ENCODE results near the gene IFNA21.
"Not testable (repeated sequence)": the region's sequence is repeated elsewhere in the genome, so short reads cannot be mapped to it uniquely, and the experiment has no call there.

IFNA21 gene

DNA sequence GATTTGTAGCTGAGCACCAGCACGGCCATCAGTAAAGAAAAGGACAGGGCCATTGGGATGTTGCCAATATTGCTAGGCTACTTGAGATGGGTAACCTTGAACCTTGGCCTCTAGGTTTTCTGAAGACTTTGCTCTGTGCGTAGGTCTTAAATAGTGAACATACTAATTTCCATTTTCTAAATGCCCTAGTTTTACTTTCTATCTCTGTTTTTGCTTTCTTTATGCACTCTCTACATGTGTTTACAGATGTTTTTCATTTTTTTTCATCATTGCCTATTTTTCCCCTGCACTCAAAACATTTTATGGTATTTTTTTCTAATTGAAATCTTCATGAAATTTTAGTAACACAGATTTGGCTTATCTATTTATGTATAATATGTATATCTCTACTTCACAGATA is at the start of gene IFNA21:
Gene IFNA21 (minus strand): TSS at position 101 of the 400 bp plus-strand sequence. CDS start 48 bp downstream, at position 53.
- not testable (repeated sequence) for H3K27me3 ChIP-seq (ENCODE audit: control insufficient read depth in 1 of 2, insufficient read depth in 2 of 2, low read length in 2 of 2); H3K4me3 ChIP-seq (ENCODE audit: low read depth in 1 of 2, low read length in 2 of 2); H3K9ac ChIP-seq (ENCODE audit: low read length); H3K4me1 ChIP-seq (ENCODE audit: insufficient read depth, low read length); H3K27ac ChIP-seq (ENCODE audit: low read depth, low read length); H3K9me3 ChIP-seq (ENCODE audit: low read length); H3K36me3 ChIP-seq (ENCODE audit: insufficient read depth, low read length)

DNA sequence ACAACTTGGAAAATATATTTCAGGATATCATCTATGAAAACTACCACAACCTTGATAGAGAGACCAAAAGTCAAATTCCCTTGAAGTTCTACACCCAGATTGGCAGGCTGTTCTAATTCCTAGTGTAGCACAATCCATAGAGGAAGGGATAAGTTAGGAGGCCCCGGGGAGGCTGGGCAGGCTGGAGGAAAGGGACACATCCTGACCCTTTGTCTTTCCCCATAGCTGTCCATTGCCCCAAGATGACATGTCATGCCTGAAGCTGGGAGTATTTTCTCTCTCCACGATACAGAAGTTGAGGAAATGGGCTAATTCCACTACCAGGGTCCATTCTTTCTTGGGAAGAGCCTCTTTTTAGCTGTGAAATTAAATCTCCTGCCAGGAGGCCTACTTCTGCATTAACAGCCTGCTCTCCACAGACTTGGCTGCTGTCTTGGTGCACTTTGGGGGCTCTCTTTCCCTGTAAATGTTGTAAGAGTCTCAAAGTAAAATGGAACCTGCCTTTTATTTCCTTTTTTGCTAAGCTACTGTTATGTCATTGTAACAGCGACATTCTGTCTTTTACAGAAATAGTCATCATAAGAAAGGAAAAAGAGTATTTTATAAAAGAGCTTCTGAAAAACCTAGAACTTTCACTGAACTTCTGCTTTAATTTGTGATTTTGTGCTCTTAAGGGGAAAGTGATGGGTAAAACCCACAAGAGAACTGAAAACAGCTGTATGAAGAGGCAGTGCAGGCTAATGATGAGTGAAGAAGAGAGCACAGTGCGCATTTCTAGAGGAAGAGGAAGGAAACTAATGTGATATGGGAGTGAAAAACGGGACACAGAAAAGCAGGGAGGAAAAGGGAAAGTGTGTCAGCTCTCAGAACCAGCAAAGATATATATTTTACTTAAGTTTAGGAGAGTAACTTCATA is 47.2 kb upstream of the IFNA21 start:
- not testable (repeated sequence) for H3K9me3 ChIP-seq (ENCODE audit: low read length); H3K27ac ChIP-seq (ENCODE audit: low read depth, low read length); H3K9ac ChIP-seq (ENCODE audit: low read length); H3K4me3 ChIP-seq (ENCODE audit: low read depth in 1 of 2, low read length in 2 of 2); H3K36me3 ChIP-seq (ENCODE audit: insufficient read depth, low read length); H3K27me3 ChIP-seq (ENCODE audit: control insufficient read depth in 1 of 2, insufficient read depth in 2 of 2, low read length in 2 of 2); H3K4me1 ChIP-seq (ENCODE audit: insufficient read depth, low read length)

DNA sequence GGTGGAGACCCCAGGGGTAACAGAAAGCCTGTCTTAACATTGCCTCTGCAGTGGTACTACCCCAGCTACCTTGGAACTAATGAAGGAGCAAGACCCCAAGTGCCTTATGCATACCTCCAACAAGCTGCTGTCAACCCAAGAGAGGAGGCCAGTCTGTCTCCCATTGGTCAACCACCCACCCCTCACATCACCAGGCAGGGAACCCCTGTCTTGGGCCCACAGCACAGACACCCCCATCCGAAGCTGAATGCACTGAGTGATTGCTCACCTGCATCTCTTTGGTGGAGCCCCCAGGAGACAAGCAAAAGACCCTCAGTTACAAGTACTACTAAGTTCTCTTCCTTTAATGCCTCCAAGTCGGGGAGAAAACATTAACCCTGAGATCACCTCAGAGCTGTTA is 45.7 kb upstream of the IFNA21 start:
- H3K27me3 ChIP-seq (ENCODE audit: control insufficient read depth in 1 of 2, insufficient read depth in 2 of 2, low read length in 2 of 2); H3K27ac ChIP-seq (ENCODE audit: low read depth, low read length): not testable (repeated sequence)

DNA sequence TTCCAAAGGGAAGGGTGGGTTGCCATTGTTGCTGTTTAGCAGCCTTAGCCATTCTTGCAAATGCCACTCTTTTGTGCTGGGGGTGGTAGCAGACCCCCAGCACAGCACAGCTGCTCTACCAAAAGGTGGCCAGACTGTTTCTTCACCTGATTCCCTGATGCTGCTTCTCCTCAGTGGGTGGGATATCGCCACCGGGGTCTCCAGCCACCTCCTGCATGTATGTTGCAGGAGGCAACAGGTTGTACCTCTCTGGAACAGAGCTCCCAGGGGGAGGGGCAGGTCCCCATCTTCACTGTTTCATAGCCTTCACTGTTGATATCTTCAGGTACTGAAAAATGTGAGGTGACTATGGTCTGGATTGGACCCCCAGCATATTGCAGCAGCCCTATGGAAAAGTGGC is 44.3 kb upstream of the IFNA21 start:
- H3K36me3 ChIP-seq (ENCODE audit: insufficient read depth, low read length); H3K9ac ChIP-seq (ENCODE audit: low read length); H3K4me3 ChIP-seq (ENCODE audit: low read depth in 1 of 2, low read length in 2 of 2); H3K4me1 ChIP-seq (ENCODE audit: insufficient read depth, low read length); H3K27me3 ChIP-seq (ENCODE audit: control insufficient read depth in 1 of 2, insufficient read depth in 2 of 2, low read length in 2 of 2); H3K9me3 ChIP-seq (ENCODE audit: low read length); H3K27ac ChIP-seq (ENCODE audit: low read depth, low read length): not testable (repeated sequence)

More for the DNA sequence above, 45.7 kb upstream of the IFNA21 start:
- not testable (repeated sequence) for H3K9ac ChIP-seq (ENCODE audit: low read length); H3K4me1 ChIP-seq (ENCODE audit: insufficient read depth, low read length); H3K36me3 ChIP-seq (ENCODE audit: insufficient read depth, low read length); H3K9me3 ChIP-seq (ENCODE audit: low read length); H3K4me3 ChIP-seq (ENCODE audit: low read depth in 1 of 2, low read length in 2 of 2)

DNA sequence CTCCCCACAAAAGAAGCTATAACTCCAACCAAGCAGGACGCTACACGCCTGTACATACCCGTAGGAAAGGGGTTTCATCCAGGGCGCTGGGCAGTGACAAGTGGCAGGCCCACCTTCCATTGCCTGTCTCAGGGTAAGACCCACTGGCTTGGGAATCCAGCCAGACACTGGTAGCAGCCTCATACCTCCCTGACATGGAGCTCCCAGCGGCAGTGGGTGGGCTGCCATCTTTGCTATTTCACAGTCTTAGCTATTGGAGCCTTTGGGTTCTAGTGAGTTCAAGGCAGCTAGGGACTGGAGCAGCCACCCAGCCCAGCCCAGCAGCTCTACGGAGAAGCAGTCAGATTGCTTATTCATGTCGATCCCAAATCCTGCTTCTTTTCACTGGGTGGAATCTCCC is 43.9 kb upstream of the IFNA21 start:
- Histone ChIP-seq H3K27ac (ENCODE audit: low read depth, low read length) (no peak overlapping the region), H3K27me3 (ENCODE audit: control insufficient read depth in 1 of 2, insufficient read depth in 2 of 2, low read length in 2 of 2) (no peaks in the 10 kb centered on the region), H3K9ac (ENCODE audit: low read length) (no peak overlapping the region), H3K36me3 (ENCODE audit: insufficient read depth, low read length) (no peaks in the 10 kb centered on the region), H3K4me3 (ENCODE audit: low read depth in 1 of 2, low read length in 2 of 2) (no peak overlapping the region), H3K4me1 (ENCODE audit: insufficient read depth, low read length) (no peaks in the 10 kb centered on the region), H3K9me3 (ENCODE audit: low read length) (no peaks in the 10 kb centered on the region)

DNA sequence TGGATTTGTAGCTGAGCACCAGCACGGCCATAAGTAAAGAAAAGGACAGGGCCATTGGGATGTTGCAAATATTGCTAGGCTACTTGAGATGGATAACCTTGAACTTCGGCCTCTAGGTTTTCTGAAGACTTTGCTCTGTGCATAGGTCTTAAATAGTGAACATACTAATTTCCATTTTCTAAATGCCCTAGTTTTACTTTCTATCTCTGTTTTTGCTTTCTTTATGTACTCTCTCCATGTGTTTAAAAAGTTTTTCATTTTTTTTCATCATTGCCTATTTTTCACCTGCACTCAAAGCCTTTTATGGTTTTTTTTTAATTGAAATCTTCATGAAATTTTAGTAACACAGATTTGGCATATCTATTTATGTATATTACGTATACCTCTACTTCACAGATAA is 40.6 kb upstream of the IFNA21 start, which contains the start of gene IFNA10:
Gene IFNA10 (minus strand): TSS at position 101 of the 400 bp plus-strand sequence. CDS start 46 bp downstream, at position 55.
- not testable (repeated sequence) for H3K27ac ChIP-seq (ENCODE audit: low read depth, low read length); H3K9me3 ChIP-seq (ENCODE audit: low read length); H3K27me3 ChIP-seq (ENCODE audit: control insufficient read depth in 1 of 2, insufficient read depth in 2 of 2, low read length in 2 of 2); H3K4me3 ChIP-seq (ENCODE audit: low read depth in 1 of 2, low read length in 2 of 2); H3K4me1 ChIP-seq (ENCODE audit: insufficient read depth, low read length); H3K9ac ChIP-seq (ENCODE audit: low read length); H3K36me3 ChIP-seq (ENCODE audit: insufficient read depth, low read length)

DNA sequence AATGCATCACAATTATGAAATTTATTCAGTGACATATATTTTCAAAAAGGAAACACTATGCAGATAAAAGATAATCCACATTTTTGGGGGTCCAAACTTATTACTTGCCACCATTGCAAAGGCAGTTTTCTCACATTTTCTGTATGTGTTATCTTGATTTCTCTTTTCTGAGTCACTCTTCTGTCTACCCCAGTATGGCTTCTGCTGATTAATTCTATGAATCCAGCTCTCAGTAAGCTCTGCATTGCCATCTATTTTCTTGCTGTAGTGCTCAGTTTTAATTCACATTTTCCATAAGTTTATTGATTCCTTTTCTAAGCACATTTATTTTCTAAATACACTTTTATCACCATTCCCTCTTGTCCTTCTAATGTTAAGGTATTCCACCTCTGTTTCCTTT is 38.7 kb upstream of the IFNA21 start:
- H3K4me1 ChIP-seq (ENCODE audit: insufficient read depth, low read length) = no peaks in the 10 kb centered on the region
- H3K27ac ChIP-seq (ENCODE audit: low read depth, low read length) = no peak overlapping the region
- no peaks in the 10 kb centered on the region for H3K27me3 ChIP-seq (ENCODE audit: control insufficient read depth in 1 of 2, insufficient read depth in 2 of 2, low read length in 2 of 2)
- H3K9me3 ChIP-seq (ENCODE audit: low read length) = no peaks in the 10 kb centered on the region
- H3K4me3 ChIP-seq (ENCODE audit: low read depth in 1 of 2, low read length in 2 of 2) = no peak overlapping the region
- H3K9ac ChIP-seq (ENCODE audit: low read length) = no peak overlapping the region
- no peaks in the 10 kb centered on the region for H3K36me3 ChIP-seq (ENCODE audit: insufficient read depth, low read length)

DNA sequence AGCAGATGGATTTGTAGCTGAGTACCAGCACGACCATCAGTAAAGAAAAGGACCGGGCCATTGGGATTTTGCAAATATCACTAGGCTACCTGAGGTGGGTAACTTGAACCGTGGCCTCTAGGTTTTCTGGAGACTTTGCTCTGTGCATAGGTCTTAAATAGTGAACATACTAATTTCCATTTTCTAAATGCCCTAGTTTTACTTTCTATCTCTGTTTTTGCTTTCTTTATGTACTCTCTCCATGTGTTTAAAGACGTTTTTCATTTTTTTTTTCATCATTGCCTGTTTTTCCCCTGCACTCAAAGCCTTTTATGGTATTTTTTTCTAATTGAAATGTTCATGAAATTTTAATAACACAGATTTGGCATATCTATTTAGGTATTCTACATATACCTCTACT is 35.6 kb upstream of the IFNA21 start, which contains the start of gene IFNA7:
Gene IFNA7 (minus strand): TSS at position 101 of the 400 bp plus-strand sequence. CDS start 40 bp downstream, at position 61.
- not testable (repeated sequence) for H3K9ac ChIP-seq (ENCODE audit: low read length); H3K27me3 ChIP-seq (ENCODE audit: control insufficient read depth in 1 of 2, insufficient read depth in 2 of 2, low read length in 2 of 2); H3K27ac ChIP-seq (ENCODE audit: low read depth, low read length); H3K9me3 ChIP-seq (ENCODE audit: low read length); H3K4me3 ChIP-seq (ENCODE audit: low read depth in 1 of 2, low read length in 2 of 2); H3K4me1 ChIP-seq (ENCODE audit: insufficient read depth, low read length); H3K36me3 ChIP-seq (ENCODE audit: insufficient read depth, low read length)

DNA sequence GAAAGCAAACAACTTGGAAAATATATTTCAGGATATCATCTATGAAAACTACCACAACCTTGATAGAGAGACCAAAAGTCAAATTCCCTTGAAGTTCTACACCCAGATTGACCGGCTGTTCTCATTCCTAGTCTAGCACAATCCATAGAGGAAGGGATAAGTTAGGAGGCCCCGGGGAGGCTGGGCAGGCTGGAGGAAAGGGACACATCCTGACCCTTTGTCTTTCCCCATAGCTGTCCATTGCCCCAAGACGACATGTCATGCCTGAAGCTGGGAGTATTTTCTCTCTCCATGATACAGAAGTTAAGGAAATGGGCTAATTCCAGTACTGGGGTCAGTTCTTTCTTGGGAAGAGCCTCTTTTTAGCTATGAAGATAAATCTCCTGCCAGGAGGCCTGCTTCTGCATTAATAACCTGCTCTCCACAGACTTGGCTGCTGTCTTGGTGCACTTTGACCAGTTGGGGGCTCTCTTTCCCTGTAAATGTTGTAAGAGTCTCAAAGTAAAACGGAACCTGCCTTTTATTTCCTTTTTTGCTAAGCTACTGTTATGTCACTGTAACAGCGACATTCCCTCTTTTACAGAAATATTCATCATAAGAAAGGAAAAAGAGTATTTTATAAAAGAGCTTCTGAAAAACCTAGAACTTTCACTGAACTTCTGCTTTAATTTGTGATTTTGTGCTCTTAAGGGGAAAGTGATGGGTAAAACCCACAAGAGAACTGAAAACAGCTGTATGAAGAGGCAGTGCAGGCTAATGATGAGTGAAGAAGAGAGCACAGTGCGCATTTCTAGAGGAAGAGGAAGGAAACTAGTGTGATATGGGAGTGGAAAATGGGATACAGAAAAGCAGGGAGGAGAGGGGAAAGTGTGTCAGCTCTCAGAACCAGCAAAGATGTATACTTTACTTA is 28.7 kb upstream of the IFNA21 start:
- H3K27ac ChIP-seq (ENCODE audit: low read depth, low read length) = not testable (repeated sequence)

DNA sequence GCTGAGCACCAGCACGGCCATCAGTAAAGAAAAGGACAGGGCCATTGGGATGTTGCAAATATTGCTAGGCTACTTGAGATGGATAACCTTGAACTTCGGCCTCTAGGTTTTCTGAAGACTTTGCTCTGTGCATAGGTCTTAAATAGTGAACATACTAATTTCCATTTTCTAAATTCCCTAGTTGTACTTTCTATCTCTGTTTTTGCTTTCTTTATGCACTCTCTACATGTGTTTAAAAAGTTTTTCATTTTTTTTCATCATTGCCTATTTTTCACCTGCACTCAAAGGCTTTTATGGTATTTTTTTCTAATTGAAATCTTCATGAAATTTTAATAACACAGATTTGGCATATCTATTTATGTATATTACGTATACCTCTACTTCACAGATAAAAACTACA is 21.0 kb upstream of the IFNA21 start, which contains the start of gene IFNA4:
Gene IFNA4 (minus strand): TSS at position 101 of the 400 bp plus-strand sequence. CDS start 56 bp downstream, at position 45.
- not testable (repeated sequence) for H3K9me3 ChIP-seq (ENCODE audit: low read length); H3K27me3 ChIP-seq (ENCODE audit: control insufficient read depth in 1 of 2, insufficient read depth in 2 of 2, low read length in 2 of 2); H3K27ac ChIP-seq (ENCODE audit: low read depth, low read length); H3K36me3 ChIP-seq (ENCODE audit: insufficient read depth, low read length); H3K9ac ChIP-seq (ENCODE audit: low read length); H3K4me1 ChIP-seq (ENCODE audit: insufficient read depth, low read length); H3K4me3 ChIP-seq (ENCODE audit: low read depth in 1 of 2, low read length in 2 of 2)

More for the DNA sequence above, 28.7 kb upstream of the IFNA21 start:
- not testable (repeated sequence) for H3K27me3 ChIP-seq (ENCODE audit: control insufficient read depth in 1 of 2, insufficient read depth in 2 of 2, low read length in 2 of 2); H3K9ac ChIP-seq (ENCODE audit: low read length); H3K9me3 ChIP-seq (ENCODE audit: low read length); H3K4me1 ChIP-seq (ENCODE audit: insufficient read depth, low read length); H3K36me3 ChIP-seq (ENCODE audit: insufficient read depth, low read length); H3K4me3 ChIP-seq (ENCODE audit: low read depth in 1 of 2, low read length in 2 of 2)

All from muscle layer of colon (tissue), 2 donors.